Measurements from ENCODE around the gene CXCR6. TPM values are rescaled to one million over a fixed set of nuclear protein-coding genes. Genes with fewer than 3 reads are reported as not detected.

Gene CXCR6
- total RNA-seq, 1 experiment from 2014 or later = 0.27 TPM

DNA sequence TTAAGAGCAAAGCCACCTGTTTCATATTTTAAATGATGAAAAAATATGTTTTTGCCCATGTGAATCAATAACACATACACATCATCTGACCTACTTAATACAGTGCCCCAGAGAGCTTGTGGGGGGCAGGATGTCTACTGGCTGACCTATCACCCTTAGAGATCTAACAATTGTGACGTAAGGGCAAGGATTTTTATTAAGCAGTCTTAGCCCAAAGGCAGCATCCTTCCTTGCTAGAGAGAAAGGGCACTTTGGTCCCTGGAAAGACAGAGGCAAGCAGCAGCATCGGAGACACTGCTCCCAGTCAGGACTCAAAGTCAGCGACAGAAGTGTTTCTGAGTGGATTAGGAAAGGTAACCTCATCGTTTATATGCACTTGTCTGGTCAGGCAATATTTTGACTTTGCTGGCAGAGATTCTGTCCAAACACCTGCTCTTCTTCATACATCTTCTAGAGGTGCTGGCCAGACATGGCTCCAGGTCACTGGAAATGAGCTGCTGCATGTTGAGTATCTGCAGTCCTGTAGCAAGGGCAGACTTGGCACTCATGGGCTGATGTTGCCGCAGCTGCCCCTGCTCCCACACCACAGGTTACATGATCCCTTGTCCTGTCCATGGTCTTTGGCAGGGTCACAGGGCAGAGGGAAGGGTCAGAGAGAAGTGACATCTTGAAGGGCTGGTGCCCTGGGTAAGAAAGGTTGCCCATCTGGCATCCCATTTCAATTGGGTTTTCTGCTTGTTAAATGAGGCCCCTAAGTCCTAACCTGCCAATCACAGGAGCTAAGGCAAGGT, 1.8 kb downstream of the CXCR6 start:
- in situ Hi-C loops (cut with HindIII; ENCODE audit: low sequenced_read_pairs) = no loop called here
- no peak for DNase-seq (ENCODE audit: low spot score)

DNA sequence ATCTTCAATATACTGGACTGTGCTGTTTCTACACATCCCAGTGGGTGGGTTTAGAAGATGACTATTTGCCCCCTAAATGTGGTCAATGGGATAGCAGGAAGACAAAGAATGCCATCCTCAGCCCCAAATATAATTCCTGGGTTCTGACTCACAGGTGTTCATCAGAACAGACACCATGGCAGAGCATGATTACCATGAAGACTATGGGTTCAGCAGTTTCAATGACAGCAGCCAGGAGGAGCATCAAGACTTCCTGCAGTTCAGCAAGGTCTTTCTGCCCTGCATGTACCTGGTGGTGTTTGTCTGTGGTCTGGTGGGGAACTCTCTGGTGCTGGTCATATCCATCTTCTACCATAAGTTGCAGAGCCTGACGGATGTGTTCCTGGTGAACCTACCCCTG, 3.0 kb downstream of the CXCR6 start:
- no peak for DNase-seq (ENCODE audit: low spot score)
- in situ Hi-C loops (cut with HindIII; ENCODE audit: low sequenced_read_pairs) = no loop called here

DNA sequence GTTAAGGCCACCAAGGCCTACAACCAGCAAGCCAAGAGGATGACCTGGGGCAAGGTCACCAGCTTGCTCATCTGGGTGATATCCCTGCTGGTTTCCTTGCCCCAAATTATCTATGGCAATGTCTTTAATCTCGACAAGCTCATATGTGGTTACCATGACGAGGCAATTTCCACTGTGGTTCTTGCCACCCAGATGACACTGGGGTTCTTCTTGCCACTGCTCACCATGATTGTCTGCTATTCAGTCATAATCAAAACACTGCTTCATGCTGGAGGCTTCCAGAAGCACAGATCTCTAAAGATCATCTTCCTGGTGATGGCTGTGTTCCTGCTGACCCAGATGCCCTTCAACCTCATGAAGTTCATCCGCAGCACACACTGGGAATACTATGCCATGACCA, 3.6 kb downstream of the CXCR6 start:
- in situ Hi-C loops (cut with HindIII; ENCODE audit: low sequenced_read_pairs) = no loop called here
- no peak for DNase-seq (ENCODE audit: low spot score)

DNA sequence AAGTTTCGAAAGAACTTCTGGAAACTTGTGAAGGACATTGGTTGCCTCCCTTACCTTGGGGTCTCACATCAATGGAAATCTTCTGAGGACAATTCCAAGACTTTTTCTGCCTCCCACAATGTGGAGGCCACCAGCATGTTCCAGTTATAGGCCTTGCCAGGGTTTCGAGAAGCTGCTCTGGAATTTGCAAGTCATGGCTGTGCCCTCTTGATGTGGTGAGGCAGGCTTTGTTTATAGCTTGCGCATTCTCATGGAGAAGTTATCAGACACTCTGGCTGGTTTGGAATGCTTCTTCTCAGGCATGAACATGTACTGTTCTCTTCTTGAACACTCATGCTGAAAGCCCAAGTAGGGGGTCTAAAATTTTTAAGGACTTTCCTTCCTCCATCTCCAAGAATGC, 4.1 kb downstream of the CXCR6 start:
- in situ Hi-C loops (cut with HindIII; ENCODE audit: low sequenced_read_pairs) = no loop called here
- no peak for DNase-seq (ENCODE audit: low spot score)

DNA sequence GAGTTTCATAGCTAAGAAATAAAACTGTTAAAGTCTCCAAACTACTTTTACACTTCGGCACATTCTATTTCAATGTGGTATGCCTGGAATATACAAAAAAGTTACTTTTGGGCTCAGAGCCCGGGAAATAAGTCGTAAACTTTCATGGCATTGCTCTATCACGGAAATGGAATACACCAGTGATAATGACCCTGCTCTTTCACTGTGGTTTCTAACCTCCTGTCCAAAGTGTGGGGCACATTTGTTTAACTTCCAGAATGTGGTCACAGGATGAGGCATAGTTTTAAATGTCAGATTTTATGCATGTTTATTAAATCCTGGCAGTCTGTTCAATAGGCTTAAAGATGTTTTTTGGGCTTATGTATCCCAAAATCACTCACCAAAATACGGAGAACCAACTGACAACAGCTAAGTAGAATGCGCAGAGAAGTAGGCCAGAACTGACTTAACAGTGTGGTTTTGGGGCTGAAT, 5.1 kb downstream of the CXCR6 start:
- DNase-seq (ENCODE audit: low spot score) = no peak
- in situ Hi-C loops (cut with HindIII; ENCODE audit: low sequenced_read_pairs) = no loop called here

DNA sequence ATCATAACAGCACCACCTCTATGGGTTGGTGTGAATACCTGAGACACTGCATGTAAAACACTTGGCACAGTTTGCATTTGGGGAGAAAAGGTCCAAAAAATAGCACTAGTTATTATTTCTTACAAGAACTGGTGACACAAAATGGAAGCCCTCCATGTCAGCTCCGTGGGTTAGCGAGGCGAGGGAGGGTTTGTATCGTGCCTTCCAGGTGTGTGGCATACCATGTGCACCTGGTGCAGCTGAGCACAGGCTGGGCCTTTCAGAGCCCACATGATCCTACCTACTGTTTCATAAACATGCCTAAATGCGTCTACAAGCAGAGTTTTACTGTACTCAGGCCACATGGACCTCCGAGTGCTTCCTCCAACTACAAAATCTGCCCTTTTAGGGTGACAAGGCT, 5.6 kb downstream of the CXCR6 start:
- in situ Hi-C loops (cut with HindIII; ENCODE audit: low sequenced_read_pairs) = no loop called here
- no peak for DNase-seq (ENCODE audit: low spot score)

DNA sequence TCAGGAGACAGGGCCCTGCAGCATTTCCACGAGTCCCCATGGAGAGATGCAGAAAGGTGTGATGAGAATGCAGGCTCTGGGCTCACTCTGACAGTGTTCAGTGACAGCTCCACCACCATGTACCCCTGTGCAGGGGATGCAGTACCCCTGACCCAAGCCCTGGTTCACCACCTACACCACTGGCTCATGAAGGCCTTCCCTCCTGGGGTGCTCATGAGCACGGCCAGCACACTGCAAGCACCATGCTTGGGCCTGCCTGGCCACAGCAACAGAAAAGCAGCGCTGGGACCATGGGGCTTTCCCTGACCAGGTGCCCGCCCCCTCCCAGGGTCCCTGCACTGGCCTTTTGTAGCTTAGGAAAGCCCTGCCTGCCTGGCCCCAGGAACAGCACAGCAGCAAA, 6.2 kb downstream of the CXCR6 start:
- in situ Hi-C loops (cut with HindIII; ENCODE audit: low sequenced_read_pairs) = no loop called here
- no peak for DNase-seq (ENCODE audit: low spot score)

DNA sequence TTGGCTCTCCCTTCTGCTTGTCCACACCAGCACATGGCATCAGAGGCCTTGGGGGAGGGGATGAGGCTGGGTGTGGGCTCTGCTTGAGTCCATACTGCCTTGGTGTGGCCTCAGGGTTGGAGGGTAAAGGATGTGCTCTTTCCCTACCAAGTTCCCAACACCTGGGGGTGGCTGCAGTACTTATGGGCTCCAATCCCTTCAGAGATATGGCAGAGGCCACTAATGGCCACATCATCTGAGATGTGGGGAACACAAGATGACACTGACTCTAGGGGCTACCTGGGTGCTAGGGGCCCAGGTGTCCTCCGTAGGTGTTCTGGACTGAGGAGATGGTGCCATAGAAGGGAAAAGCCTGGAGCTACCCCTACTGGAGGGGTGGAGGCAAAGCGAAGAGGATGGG, 6.9 kb downstream of the CXCR6 start:
- in situ Hi-C loops (cut with HindIII; ENCODE audit: low sequenced_read_pairs) = no loop called here
- no peak for DNase-seq (ENCODE audit: low spot score)

DNA sequence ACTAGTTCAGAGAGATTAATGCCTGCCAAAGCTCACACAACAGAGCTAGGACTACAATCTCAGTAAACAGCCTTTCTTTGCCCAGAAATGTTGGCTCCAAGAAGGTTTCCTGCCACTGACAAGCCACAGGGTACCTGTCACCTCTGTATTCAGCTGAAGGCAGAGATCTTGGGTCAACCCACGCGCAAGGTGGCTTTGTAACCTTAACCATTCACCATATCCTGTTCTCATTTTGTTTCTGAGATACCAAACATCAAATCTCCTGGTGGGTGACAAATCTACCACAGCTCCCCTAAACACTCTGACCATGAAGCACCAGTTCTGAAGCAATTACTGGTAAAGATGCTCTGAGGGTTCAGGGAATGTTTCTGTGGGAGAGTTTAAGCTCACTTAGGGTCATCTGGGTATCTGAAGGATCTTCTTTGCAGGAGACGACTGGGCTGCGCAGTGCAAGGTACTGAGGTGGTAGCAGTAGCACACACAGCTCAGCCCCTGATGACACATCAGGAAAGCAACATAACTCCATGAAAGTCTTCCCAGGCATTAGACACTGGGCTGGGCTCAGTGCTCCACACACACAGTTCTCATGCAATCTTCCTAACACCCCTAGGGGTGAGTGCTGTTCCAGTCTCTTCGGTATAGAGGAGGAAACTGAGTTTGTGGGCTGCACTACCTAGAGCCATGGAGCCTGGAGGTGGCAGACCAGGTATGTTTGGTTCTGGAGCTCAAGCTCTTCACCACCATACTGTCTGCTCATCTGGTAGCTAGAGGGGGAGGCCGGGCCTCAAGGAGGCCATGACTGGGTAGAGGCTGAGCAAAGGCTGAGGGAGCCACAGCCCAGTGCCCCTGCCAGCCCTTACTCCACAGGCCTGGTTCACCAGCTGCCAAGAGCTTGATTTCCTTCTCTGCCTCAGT, 7.7 kb downstream of the CXCR6 start:
- in situ Hi-C loops (cut with HindIII; ENCODE audit: low sequenced_read_pairs) = no loop called here
- DNase-seq (ENCODE audit: low spot score) = no peak

DNA sequence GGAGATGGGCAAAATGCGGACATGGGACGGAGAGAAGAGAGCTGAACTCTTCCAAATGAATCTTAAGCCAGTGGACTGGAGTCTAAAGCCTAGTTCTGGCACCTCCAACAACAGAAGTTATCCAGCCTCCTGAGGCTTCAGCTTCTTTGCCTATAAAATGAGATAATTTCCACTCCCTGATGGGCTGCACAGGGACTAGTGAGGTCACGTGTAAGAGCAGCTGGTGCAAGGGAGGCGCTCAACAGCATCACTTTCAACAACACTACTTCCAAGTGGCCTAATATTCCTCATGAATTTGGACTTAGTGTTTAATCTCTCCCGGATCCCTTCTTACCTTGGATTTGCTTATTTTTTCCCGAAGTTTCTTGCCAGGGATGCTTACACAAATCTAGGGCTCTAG, 8.7 kb downstream of the CXCR6 start:
- DNase-seq (ENCODE audit: low spot score) = no peak
- in situ Hi-C loops (cut with HindIII; ENCODE audit: low sequenced_read_pairs) = no loop called here

DNA sequence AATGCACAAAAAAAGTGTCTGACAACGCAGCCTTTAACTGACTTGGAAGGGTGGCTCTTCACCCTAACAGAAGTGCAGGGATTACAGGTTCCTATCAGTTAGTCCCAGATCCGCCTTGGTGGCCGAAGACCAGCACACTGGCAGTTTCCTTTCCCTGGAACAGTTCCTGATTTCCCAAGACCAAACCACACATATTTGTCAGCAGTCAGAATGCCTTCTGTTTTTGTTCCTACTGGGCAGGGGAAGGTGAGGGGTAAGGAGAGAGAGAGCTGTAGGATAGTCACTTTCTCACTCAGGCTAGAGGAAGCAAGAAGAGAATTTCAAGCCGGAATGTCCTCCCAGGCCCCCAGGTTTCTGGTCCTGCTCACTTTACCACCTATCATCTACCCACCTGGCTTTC, 9.2 kb downstream of the CXCR6 start:
- in situ Hi-C loops (cut with HindIII; ENCODE audit: low sequenced_read_pairs) = no loop called here
- no peak for DNase-seq (ENCODE audit: low spot score)

DNA sequence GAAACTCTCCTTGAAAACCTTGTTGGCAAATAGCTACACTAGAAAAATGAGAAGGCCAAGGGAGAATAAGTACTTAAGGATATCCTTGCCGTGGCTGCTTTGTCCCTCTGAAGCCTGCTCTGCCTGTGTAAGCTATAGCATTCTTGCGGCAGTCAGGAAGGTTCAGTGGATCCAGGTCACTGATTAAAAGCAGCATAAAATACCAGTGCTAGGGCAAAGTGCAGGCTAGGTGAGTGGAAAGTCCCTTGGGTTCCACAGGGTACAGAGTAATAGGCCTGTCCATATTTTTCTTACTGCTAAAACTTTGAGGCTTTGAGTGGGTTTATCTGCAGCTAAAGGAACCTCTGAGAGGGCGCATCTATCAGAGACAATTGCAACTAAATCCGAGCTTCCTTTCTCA, 10.3 kb downstream of the CXCR6 start:
- no peak for DNase-seq (ENCODE audit: low spot score)
- in situ Hi-C loops (cut with HindIII; ENCODE audit: low sequenced_read_pairs) = no loop called here

DNA sequence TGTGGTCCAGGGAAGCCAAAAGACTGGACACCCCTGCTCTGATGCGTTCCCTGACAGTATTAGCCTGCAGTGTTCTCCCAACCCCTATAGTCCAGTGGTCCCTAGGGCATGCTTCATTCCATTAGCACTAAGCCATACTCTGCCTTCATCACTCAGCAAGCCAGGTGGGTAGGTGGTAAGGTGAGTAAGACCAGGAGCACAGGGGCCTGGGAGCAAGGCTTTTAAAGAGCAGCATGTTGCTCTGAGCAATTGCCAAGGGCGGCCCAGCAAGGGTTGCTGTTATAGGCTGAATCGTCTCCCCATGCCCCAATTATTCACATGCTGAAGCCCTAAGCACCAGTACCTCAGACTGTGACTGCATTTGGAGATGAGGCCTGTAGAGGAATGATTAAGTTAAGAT, 11.0 kb downstream of the CXCR6 start:
- DNase-seq (ENCODE audit: low spot score) = no peak
- in situ Hi-C loops (cut with HindIII; ENCODE audit: low sequenced_read_pairs) = no loop called here

DNA sequence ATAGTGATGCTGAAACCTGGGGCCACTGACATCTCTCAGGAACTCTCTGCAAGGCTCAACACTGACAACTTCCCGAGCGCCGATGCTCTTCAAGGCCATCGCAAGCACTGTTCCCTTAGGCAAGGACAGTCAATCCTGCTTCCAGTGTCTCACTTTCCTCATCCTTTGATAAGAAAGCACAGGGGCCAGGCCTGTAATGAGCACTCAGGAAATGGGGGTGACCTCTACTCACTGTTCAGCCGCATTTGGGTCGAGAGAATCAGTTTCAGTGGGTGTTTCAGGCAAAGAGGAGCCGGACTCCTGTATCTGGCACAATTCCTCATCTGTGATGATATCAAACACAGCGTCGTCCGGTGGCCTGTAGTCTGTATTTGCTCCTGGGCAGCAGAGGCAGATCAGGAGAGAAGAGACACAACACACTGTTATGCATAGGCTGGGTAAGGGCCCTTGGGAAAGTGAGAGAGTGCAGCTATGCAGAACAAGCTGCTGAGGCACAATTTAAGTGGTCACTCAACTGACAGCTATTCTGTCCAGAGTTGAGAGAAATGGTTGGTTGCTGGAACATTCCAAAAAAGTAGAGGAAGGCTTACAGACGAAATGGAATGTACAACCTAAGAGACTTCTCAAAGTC, 11.9 kb downstream of the CXCR6 start:
- DNase-seq (ENCODE audit: low spot score) = no peak
- in situ Hi-C loops (cut with HindIII; ENCODE audit: low sequenced_read_pairs) = no loop called here

DNA sequence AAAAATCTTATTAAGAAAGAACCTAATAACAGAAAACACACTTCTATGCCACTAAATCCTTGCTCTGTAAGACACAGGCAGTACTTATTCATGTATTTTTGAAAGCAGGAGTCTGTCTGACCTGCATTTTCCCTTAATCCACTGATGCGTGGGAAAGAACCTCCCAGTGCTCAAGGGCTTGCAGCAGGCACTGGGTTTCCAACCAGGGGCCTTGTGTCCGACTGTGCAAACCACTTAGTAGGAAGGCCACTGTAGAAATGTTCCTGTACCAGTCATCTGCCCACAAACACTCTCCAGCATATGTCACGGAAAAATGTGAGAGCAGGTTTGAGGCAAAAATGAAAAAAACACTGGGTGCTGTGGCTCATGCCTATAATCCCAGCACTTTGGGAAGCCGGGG, 12.4 kb downstream of the CXCR6 start:
- in situ Hi-C loops (cut with HindIII; ENCODE audit: low sequenced_read_pairs) = no loop called here
- no peak for DNase-seq (ENCODE audit: low spot score)

DNA sequence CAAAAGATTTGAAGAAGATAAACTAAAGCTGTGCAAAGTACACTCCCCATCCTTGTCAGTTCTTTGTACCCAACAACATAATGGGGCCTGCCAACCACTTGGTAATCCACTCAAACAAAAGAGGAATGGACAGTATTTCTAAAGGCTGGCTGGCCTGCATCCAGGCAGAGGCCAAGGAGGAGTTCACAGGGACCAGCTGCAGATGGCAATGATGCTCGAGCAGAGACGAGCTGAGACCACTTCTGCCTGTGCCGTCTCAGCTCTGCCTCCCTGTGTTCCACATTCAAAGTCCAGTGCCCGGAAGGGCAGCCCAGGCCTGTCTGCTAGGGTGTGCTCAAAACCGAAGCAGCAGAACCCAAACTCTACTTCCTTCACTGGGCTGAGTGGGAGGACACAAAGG, 14.3 kb downstream of the CXCR6 start:
- in situ Hi-C loops (cut with HindIII; ENCODE audit: low sequenced_read_pairs) = no loop called here
- no peak for DNase-seq (ENCODE audit: low spot score)

DNA sequence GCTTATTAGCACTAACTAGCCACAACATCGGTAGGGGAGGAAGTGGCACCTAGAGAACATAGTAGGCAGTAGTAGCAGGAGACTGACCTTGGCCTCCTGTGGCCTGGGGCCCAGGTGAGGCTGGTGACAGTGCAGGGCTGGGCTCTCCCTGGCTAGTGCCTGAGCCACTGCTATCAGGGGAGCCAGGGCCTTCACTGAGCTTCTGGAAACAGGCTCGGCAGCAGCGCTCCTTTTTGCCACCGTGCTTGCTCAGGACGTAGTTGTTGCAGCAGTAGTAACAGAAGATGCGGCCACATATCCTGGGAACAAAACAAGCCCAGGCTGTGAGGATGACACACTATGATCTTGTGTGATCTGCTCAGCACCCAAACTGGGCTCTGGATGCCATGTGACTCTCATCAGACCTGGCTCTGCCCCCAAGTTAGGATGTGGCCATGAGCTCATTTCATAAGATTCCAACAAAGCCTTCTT, 15.1 kb downstream of the CXCR6 start:
- in situ Hi-C loops (cut with HindIII; ENCODE audit: low sequenced_read_pairs) = no loop called here
- DNase-seq (ENCODE audit: low spot score) = no peak

DNA sequence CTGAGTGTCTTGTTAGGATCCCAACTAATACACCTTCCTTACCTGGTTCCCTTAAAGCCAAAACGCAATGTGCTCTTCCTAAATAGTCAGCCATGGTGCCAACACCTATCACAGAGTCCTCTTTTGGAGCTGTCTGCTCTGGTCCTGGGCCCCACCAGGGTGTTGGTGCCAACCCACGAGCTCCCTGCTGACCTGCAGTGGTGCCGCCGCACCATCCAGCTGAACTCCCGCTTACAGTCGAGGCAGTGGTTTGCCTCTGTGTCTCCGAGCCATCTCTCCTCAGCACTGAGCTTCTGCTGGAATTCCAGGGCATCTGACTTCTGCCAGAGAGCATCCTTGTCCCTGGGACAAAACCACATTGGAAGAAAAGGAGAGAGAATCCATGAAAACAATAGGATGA, 15.9 kb downstream of the CXCR6 start:
- DNase-seq (ENCODE audit: low spot score) = no peak
- in situ Hi-C loops (cut with HindIII; ENCODE audit: low sequenced_read_pairs) = no loop called here

DNA sequence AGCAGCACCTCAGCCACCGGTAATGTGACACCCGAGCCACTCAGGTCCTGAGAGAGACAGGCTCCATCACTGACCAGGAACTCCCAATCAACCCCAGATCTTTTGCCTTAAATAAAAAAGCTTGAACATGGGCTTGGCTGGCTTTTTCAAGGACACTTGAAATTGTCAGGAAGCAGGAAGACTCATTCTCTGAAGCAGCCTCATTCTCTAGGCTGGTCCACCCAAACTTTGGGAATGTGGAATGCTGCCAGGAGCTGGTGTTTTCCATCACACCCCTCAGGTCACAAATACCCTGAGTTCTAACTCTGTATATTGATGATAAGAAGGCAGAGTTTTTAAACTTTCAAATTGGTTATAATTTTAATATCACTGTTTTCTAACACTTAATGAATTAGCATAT, 17.0 kb downstream of the CXCR6 start:
- in situ Hi-C loops (cut with HindIII; ENCODE audit: low sequenced_read_pairs) = no loop called here
- no peak for DNase-seq (ENCODE audit: low spot score)

DNA sequence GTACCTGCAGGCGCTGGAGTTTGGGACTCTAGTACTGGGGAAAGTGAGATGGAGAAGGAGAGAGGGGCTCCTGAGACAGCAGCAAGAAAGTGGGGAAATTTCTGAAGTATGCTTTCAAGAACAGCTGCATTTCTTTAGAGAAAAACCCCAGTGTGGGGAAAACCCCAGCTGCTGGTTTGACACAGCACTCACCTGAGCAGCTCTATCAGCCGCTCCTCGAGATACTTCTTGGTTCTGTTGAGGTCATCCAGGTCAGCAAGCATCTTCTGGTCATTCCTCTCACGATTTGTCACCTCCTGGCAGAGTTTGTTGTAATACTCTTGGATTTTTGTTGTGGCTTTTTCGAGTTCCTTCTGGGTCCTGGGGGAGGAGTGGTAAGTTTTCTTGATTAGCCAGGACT, 18.8 kb downstream of the CXCR6 start:
- in situ Hi-C loops (cut with HindIII; ENCODE audit: low sequenced_read_pairs) = no loop called here
- DNase-seq (ENCODE audit: low spot score) = no peak

Data from G401 (cell line).